Daoy (cell line): ENCODE data around the gene SND1. TPM values are rescaled to one million over a fixed set of nuclear protein-coding genes. Genes with fewer than 3 reads are reported as not detected.
A peak's percentile ranks its signal among the peaks of the same experiment; 100 is the strongest.

Experiments used
- DNase-seq: peaks from one replicate; pipeline ENCODE4 v3.0.0-alpha.2; 2015; ENCODE audit warnings: low read depth
- total RNA-seq: library from RNA; depleted of rRNA; stranded (reverse); fragments of >200 nt; shearing (Covaris generic); gene quantifications from 2 replicates; pipeline ENCODE4 v1.2.3, GENCODE V29; 2014; rRNA removed

Gene SND1
- total RNA-seq, 1 experiment from 2014 or later, result 229 TPM

DNA sequence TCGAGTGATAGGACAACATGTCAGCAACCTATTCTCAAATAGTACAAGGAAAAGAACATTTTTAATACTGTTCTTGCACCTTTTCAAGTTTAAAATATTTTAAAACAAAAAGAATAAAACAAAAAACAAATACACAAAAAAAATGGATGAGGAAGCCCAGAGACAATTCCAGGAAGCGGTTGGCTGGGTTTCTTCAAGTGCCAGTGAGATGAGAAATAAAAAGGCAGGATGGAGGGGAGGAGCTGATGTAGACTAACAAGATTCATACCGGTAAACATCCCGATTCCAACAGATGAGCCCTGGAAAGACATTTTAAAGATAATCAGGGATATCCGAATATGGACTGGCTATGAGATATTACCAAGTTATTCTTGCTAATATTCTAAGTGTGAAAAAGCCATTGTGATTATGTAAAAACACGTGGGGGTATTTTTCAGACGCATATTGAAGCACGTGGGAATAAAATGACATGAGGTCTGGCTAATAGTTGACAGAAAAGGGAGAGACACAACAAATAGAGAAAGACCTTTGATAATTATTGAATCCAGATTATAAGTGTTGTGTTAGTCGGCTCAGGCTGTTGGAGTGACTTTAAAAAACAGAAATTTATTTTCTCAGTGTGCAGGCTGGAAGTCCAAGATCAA lies 480.6 kb downstream of the SND1 start:
- no peak for DNase-seq

DNA sequence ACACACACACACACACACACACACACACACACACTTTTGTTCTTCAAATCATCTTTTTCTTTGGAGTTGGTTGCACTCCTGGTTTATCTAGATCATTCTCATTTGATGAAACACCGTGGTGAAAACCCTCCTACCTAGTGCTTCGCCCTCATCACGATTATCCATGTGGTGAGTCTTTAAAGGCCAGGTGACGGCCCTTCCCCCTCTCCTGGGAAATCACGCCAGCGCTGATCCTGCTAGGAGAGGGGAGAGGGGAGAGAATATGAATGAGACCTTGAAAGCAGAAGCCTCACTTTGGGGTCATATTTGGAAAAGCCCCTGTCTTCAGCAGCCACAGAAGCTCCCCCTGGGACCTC lies 483.1 kb downstream of the SND1 start:
- DNase-seq, result peak; percentile 39

DNA sequence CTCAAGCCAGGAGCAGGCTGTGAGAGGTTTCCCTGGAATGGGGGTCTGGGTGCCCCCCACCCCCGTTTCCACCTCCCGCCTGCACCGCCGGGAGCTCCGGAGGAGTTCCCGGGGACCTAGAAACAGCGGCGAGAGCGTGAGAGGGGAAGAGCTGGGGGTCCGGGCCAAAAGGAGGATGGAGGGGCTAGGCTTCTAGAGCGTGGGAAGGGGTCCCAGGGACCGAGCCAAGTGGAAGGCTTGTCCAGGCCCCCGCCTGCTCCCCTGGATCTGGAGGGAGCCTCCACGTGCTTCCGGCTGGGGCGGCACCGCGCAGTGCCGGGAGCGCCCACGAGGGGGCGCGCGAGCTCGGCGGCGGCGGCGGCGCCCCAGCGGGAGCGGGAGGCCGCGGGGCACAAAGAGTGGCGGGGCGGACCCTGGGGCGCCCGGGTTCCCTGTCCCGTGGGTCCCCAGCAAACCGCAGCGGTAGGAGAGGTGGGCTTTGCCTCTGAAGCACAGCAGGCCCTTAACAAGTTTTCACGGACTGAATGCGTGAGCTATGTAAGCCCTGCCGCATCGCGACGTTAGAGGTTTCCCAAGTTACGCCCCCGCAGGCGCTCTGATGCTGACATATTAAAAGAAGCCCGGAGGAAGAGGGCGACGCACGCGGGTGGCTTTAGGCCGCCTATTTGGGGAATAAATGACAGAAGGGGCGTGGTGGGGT lies 483.7 kb downstream of the SND1 start:
- DNase-seq, result peak; percentile 82

DNA sequence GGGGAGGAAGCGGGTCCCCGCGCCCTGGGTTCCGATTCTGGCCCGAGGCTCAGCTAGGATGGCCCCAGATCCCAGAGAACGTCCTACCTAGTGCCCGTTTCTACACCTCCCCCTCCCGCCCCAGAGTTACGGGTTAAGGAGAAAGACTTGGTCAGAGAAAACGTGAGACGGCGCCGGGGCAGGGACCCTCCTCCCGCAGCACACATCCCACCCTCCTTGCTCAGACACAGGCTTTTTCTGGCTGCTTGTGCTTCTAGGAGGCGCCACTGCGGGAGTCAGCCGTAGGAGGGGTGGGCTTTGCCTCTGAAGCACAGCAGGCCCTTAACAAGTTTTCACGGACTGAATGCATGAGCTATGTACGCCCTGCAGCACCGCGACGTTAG lies 484.2 kb downstream of the SND1 start:
- DNase-seq, result no peak

DNA sequence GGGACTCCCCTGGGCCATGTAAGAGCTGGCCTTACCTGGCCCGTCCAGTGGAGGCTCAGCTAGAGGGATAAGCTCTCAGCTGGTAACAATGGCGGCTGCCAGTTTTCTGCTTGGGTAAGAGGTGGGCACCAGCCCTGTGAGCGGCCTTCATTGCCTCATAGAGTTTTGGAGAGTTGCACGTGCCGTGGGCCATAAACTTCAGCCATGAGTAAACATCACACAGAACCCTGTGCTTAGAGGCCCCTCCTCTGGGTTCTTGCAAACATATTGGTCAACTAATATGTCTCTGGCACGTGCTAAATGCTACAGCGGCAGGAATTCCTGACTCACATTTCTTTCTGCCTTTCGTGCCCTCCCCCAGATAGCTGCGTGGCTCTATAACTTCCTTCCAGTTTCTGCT lies 485.2 kb downstream of the SND1 start:
- DNase-seq, result peak; percentile 64

DNA sequence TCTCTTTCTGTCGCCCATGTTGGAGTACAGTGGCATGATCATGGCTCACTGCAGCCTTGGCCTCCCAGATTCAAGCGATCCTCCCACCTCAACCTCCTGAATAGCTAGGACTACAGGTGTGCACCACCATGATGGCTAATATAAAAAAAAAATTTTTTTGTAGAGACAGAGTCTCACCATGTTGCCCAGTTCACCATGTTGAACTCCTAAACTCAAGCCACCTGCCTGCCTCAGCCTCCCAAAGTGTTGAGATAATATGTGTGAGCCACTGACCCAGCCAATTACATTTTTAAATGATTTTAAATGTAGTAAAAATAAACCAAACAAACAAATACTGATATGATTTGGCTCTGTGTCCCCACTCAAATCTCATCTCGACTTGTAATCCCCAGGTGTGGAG lies 487.4 kb downstream of the SND1 start:
- no peak for DNase-seq

DNA sequence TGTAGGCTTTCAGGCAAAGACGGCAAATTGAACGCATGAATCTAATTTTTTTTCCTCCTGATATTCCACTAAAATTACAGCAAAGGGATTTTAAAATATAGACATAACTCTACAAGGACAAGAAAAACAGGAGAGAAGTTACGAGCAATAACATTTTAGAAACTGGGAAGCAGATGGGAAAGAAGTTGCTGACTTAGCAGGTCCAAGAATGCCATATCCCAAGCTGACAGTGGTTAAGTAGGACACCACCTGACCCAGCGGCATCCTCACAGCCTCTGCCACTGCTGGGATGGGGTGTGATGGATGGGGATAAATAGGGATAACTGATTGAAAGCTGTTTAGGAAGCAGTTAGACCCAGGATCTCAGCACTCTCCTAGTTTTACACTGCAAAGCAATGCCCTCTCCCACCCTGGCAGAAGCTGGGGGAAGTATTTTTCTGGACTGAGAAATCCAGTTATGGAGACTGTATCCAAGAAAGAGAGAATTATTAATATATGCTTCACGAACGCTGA lies 489.7 kb downstream of the SND1 start:
- no peak for DNase-seq

Other genes with a start within 250 kb of the SND1 start
- gene GCC1, start 66.6 kb upstream of the SND1 start, total RNA-seq, result 26.6 and 28.8 TPM in 2 replicates
- gene ARF5, start 63.8 kb upstream of the SND1 start, total RNA-seq, result 155 and 173 TPM in 2 replicates
- gene FSCN3, start 58.5 kb upstream of the SND1 start, total RNA-seq, result 1.4 and 1.8 TPM in 2 replicates
- gene PAX4, start 34.1 kb upstream of the SND1 start, total RNA-seq, result not detected in 2 replicates